Hypothalamus (tissue), 51 donors: ENCODE data around the gene OR7C1.
"Not testable (repeated sequence)": the region's sequence is repeated elsewhere in the genome, so short reads cannot be mapped to it uniquely, and the experiment has no call there.

ENCODE experiments used
- DNase-seq, 51 donors: peaks; one replicate each; lab custom pipeline; 2025; lab: John Stamatoyannopoulos, UW

The OR7C1 gene

DNA sequence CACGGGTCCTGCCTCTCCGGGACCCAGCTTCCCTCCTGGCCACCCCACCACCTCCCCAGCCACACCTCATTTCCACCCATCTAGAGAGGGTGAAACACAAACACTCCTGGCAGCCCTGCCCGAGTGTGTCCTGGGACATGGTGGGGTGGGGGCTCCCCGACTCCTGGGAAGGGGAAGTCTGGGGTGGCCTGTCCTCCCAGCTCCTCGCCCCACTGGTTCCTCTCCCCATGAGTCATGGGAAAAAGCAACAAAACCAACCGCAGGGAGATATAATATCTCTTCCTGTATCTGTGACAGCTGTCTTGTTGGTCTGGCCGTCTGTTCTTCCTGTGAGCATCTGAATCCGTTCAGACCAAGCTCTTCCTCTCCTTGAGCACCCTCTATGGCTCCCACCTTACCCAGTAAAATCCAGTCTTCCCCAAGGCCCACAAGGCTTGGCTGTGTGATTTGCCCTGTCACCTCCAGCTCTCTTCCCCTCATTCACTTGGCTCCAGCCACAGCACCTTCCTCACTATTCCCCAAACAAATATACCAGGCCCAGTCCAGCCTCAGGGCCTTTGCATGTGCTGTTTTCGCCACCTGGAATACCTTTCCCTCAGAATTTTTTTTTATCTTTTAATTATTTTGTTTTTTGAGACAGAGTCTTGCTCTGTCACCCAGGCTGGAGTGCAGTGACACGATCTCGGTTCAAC lies 49.7 kb downstream of the OR7C1 start:
- peak in 8 of 51 donors; percentile 3 to 29 (median 14) for DNase-seq

DNA sequence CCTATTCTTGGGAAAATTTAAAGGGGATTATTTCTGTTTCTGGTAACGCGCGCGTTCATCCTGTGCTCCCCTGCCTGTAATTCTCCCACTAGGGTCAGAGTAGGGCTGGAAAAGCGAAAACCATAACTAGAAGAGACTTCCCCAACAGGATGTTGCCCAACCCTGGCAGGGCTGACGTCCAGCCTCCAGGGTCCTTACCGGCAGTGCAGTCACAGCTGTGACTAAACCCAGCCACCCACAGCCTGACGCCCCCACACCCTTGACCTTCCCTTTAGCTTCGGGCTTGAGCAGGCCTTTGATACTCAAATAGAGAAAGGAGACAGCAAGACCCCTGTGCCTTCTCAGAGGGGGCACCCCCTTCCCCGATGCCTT lies 50.3 kb downstream of the OR7C1 start:
- peak in 18 of 51 donors; percentile 1 to 51 (median 16) for DNase-seq

DNA sequence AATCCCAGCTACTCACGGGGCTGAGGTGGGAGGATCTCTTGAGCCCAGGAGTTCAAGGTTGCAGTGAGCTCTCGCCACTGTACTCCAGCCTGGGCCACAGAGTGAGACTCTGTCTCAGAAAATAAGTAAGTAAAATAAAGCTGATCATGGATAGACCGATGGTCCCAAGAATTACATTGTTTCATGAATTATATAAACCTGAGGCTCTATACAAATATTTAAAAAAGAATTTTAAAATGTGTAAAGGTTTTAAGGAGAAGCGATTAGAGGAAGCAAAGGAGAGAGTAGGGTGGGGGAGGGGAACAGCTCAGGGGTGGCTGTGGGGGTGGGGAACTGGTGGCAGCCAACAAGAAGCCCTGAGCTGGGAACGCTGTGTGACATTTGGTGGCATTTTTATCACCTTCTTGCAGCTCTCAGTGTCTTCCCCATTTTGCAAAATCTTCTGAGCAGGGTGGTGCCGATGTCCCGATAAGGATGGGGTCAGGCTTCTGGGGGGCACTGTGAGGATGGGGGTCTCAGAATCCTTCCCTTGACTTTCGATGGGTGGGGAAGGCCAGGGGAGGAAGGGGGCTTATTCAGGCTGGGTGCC lies 51.5 kb downstream of the OR7C1 start:
- DNase-seq = not testable (repeated sequence)

DNA sequence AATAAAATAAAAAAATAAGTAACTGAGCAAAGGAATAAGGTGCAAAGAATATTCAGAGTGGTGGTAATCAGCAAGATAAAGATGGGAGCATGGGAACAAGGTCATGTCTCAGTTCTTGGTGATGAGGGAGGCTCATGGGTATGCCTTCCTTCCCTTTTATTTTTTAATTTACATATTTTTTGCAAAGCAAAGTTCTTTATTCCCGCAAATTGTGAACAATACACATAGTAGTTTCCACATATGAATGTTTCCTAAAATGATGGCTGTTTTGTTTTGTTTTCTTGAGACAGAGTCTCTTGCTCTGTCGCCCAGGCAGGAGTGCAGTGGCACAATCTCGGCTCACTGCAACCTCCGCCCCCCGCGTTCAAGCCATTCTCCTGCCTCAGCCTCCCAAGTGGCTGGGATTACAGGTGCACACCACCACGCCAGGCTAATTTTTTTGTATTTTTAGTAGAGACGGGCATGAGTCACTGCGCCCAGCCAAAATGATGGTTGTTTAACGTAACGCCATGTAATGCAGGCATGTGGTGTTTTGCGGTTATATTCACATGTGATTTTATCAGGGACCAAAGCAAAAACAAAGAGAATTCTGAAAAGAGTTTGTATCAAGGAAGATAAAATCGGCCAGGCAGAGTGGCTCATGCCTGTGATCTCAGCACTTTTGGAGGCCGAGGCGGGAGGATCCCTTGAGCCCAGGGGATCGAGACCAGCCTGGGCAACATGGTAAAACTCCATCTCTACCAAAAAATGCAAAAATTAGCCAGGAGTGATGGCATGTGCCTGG lies 52.2 kb downstream of the OR7C1 start:
- DNase-seq = no peak

DNA sequence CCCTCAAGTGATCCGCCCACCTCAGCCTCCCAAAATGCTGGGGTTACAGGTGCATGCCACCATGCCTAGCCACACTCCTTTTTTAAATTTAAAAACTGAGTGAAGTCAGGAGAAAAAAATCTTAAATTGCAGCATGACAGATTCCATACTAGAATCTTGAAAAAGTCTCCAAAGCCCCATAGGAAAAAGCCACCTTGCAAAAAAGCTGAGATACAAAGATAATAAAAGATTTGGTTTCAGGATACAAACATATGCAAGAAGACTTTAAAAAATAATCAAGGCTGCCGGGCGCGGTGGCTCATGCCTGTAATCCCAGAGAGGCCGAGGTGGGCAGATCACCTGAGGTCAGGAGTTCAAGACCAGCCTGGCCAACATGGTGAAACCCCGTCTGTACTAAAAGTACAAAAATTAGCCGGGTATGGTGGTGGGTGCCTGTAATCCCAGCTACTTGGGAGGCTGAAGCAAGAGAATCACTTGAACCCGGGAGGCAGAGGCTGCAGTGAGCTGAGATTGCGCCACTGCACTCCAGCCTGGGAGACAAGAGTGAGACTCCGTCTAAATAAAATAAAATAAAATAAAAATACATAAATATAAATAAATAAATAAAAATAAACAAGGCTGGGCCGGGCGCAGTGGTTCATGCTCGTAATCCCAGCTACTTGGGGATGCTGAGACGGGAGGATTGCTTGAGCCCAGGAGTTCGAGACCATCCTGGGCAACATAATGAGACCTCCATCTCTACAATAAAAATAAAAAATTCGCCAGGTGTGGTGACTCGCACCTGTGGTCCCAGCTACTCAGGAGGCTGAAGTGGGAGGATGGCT lies 53.1 kb downstream of the OR7C1 start:
- not testable (repeated sequence) for DNase-seq

DNA sequence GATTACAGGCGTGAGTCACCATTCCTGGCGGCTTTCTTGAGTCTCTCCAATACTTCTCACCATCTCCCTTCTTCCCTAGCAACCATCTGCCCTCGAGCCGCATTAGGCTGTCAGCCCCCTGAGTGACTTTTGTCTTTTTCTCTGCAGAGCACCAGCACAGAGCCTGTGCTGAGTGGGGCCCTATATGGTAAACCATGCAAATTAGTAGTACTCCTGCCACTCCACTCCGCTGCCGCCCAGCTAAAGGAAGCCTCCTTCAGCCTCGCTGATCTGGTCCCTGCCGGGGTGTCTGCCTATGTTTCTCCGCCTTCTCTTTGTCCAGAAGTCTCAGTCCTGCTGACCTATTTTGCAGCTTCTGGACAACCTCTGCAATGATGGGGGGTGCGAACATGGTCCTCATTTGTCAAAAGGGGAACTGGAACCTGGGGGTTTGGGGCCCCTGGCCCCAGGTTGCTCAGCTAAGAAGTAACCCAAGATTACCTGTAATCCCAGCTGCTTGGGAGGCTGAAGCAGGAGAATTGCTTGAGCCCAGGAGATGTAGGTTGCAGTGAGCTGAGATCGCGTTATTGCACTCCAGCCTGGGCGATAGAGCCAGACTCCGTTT lies 54.3 kb downstream of the OR7C1 start:
- DNase-seq = not testable (repeated sequence)

DNA sequence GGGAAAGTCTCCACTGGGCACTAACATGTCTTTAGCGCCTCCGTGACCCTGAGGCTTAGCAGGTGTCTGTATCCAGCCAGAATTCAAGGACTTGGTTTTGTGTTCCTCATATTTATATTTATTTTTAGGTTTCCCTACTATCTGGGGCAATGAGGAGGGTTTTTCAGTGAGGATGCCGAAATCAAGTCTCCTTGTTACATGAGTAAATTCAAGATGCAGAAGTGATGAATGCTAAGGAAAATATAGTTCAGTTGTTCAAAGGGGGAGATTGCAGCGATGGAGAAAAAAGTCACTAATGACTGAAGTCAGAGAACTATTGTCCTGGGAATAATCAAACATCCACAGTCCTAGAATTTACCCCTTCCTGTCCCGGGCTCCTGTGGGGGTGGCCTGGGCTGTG lies 55.8 kb downstream of the OR7C1 start:
- no peak for DNase-seq

DNA sequence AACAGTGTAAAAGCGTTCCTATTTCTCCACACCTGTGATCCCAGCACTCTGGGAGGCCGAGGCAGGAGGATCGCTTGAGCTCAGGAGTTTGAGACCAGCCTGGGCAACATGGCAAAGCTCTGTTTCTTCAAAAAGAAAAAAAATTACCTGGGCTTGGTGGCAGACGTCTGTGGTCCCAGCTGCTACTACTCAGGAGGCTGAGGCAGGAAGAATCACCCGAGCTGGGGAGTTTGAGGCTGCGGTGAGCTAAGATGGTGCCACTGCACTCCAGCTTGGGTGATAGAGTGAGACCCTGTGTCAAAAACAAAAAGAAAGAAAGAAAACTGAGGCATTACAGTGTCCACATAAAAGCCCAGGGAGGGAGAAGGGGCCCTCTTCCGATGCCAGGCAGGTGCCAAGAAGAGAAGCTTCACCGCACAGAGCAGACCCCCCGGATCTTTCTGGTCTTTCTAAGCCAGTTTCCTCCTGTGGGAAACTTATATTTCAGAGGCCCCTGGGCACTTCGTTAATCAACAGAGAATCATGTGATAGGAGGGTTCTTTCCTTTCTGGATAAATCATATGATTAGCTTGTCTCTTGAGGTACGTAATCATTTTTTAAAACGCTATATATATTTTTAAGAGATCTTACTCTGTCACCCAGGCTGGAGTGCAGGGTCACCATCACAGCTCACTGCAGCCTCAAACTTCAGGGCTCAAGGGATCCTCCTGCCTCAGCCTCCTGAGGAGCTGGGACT lies 56.7 kb downstream of the OR7C1 start, which contains the start of gene ADGRE2:
ADGRE2 (minus strand) TSS at position 451 of the 736 bp plus-strand sequence. CDS start 1,804 bp downstream, outside the sequence.
- DNase-seq = not testable (repeated sequence)

DNA sequence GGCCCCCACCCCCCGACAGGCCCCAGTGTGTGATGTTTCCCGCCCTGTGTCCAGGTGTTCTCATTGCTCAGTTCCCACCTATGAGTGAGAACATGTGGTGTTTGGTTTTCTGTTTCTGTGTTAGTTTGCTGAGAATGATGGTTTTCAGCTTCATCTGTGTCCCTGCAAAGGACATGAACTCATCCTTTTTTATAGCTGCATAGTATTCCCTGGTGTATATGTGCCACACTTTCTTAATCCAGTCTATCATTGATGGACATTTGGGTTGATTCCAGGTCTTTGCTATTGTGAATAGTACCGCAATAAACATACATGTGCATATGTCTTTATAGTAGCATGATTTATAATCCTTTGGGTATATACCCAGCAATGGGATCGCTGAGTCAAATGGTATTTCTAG lies 57.3 kb downstream of the OR7C1 start:
- not testable (repeated sequence) for DNase-seq

DNA sequence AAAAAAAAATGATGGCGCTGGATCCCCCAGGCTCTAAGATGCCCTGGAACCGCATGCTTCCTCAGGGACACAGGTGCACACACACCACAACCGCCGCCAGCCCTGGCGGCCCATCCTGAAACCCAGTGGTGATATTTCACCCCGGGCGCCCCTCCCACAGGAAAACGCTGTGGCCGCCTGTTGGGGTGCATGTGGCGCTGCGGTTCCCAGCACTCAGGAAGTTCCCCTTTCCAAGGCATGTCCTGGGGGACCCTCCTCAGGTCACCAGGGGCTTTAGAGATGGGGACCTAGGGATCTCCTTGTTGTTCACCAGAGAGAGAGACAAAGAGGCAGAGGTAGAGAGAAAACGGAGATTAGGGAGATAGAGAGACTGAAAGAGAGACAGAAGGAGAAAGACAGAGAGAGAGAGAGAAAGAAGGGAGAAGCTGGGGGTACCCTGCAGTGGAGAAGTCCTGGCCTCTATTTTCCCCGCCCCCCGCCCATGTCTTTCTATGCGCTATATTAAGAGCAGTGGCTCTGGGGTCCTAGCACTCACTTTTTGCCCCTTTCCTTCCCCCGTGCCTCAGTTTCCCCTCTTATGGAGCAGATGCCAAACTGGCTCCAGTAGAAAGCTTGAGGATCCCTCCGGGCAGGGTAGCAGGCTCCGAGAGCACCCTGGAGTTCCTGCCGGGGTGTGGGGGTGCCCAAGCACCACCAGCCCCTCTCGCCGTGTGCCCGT lies 59.0 kb downstream of the OR7C1 start:
- peak in 10 of 51 donors; percentile 2 to 25 (median 8) for DNase-seq

DNA sequence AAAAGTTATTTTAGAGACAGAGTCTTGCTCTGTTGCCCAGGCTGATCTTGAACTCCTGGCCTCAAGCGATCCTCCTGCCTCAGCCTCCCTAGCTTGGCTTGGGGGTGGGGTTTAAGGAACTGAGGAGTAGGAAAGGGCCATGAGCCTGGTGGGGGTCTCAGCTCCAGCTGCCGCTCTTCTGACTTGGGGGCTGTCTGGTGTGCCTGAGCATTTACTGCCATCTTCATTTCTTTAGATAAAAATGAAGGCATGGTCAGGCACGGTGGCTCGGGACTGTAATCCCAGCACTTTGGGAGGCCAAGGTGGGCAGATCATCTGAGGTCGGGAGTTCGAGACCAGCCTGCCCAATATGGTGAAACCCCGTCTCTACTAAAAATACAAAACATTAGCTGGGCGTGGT lies 59.7 kb downstream of the OR7C1 start:
- DNase-seq = not testable (repeated sequence)

DNA sequence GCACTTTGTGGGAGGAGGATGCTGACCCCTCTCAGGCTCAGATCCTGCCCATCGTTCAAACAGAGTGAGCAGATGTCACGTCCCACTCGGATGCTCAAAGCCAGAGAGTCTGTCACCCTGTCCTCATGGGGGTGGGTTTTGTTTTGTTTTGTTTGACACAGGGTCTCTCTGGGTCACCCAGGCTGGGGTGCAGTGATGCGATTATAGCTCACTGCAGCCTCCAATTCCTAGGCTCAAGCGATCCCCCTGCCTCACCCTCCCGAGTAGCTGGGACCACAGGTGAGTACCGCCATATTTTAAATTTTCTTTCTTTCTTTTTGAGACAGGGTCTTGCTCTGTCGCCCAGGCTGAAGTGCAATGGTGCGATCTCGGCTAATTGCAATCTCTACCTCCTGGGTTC lies 60.6 kb downstream of the OR7C1 start:
- DNase-seq = no peak

DNA sequence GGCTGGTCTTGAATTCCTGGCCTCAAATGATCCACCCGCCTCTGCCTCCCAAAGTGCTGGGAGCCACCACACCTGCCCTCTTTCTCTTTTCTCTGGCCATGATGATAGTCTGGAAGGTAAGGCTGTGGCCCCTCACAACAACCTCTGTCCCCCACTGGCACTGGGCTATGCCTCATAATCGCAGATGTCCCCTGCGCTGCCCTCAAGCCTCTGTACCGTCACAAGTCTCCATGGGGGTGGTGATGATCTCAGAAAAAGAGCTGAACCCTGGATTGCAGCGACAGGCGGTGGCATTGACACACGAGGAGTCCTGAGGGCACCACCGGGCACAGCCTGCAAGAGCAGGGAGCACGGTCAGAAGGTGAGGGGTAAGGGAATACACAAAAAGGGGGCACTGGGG lies 61.3 kb downstream of the OR7C1 start:
- not testable (repeated sequence) for DNase-seq

DNA sequence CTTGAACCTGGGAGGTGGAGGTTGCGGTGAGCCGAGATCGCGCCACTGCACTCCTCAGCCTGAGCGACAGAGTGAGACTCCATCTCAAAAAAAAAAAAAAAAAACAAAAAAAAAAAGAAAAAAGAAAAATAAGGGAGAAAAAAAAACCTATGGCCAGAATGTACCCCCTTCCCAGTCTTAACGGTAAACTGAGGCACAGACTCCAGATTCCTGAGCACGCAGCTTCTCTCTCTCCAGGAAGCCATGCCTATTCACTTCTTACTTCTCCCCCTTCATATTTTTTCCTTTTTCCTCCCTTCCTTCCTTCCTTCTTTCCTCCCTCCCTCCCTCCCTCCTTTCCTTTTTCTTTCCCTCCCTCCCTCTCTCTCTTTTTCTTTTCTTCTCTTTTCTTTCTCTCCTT lies 62.0 kb downstream of the OR7C1 start:
- no peak for DNase-seq

DNA sequence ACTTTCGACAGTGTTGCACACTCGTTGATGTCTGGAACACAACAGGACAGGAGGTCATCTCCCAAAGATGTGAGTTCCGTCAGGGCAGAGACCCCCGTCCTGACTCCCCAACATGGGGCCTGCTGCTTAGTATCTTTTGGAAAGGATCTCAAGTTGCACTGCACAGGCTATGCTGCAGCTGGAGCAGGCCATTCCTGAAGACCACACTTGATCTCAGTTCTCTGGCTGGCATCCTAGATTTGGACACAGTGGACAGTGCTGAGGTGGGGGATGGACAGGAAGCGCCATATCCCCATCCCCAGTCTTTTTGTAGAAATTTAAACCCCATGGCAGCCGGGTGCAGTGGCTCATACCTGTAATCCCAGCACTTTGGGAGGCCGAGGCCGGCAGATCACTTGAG lies 62.5 kb downstream of the OR7C1 start:
- no peak for DNase-seq

DNA sequence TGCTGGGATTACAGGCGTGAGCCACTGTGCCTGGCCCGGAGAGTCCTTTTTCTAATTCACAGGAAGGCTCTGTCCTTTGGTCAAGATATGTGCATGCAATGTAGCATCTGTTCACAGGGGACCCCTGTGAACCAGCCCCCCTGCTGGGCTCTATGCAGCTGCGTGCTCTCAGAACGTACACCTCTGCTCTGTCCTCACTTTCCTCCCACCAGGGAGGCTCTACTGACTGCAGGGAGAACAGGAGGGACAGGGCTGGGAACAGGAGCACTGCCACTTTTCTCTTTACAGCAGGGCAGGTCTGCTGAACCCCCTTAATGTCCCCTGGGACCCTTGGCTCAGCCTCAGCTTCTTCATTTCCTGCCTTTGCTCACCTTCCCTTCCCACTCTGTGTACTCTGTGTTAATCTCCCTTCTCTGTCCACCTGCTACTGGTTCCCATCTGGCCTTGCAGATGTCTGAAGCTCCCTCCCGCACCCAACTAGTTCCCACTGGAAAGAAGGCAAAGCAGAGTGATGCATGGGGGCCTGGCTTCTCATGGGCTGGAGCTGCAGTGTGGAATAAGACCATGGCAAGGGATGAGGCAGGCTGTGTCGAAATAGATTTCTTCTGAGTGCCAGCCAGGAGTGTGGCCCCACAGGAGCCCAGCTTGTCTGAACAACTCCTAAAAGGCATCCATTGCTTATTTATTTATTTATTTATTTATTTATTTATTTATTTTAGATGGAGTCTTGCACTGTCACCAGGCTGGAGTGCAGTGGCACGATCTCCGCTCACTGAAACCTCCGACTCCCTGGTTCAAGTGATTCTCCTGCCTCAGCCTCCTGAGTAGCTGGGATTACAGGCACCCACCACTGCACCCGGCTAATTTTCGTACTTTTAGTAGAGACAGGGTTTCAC lies 63.8 kb downstream of the OR7C1 start:
- no peak for DNase-seq

DNA sequence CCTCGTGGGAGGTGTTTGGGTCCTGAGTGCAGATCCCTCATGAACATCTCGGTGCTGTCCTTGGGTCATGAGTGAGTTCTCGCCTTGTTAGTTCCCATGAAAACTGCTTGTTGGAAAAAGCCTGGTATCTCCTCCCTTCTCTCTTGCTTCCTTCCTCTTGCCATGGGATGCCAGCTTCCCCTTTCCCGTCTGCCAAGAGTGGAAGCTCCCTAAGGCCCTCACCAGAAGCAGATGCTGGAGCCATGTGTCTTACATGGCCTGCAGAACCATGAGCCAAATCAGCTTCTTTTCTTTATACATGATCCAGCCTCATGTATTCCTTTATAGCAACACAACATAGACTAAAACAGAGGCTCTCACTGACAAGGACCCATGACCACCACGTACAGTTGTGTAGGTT lies 64.8 kb downstream of the OR7C1 start:
- no peak for DNase-seq

DNA sequence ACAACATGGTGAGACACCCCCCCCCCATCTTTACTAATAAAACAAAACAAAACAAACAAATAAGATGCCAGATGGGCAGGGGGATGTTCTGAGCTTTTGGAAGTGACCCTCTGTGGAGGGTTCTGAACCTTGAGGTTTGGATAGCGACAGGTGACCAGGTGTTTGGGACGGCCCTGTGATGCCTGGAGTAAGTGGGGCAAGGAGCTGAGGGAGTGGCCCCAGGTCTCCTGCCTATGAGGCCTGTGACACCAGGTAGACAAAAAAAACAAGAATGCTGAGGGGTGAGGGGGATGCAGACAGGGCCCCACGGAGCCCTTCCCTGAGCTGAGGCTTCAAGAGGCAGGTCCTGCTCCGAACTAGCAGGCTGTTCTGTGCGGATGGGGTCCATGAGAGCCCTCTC lies 65.8 kb downstream of the OR7C1 start:
- no peak for DNase-seq
